Spleen (tissue), 11 donors: Measurements from ENCODE around the gene SLC29A1. TPM values are rescaled to one million over a fixed set of nuclear protein-coding genes. Genes with fewer than 3 reads are reported as not detected.

Experiments used
- DNase-seq: peaks from one replicate; pipeline ENCODE4 v3.0.0-alpha.2; 2020
- H3K27ac ChIP-seq, 8 donors: fragments of 200-600 bp; sonication (generic) in 7 of 8; 1 replicate in 4 of 8; 2 replicates in 4 of 8; pipeline versions ENCODE4 v1.5.0 to v1.8.0; 2016 to 2021; ENCODE audit warnings: inconsistent platforms in 4 of 8, mild to moderate bottlenecking in 4 of 8, moderate library complexity in 1 of 8
- H3K27me3 ChIP-seq, 7 donors: fragments of 200-600 bp; sonication (generic) in 6 of 7; replicated peaks in 1 of 7; 1 replicate in 4 of 7; 2 replicates in 3 of 7; pipeline versions ENCODE4 v1.5.0 to v1.8.0; 2016 to 2021; ENCODE audit warnings: inconsistent platforms in 3 of 7, mild to moderate bottlenecking in 1 of 7
- H3K36me3 ChIP-seq, 6 donors: fragments of 200-600 bp; sonication (generic) in 5 of 6; 1 replicate in 4 of 6; 2 replicates in 2 of 6; pipeline versions ENCODE4 v1.5.0 to v1.8.0; 2016 to 2021; ENCODE audit warnings: inconsistent platforms in 2 of 6
- H3K4me1 ChIP-seq, 6 donors: fragments of 200-600 bp; sonication (generic) in 5 of 6; 1 replicate in 3 of 6; 2 replicates in 3 of 6; pipeline versions ENCODE4 v1.5.0 to v1.8.0; 2016 to 2021; ENCODE audit warnings: inconsistent platforms in 3 of 6
- H3K4me3 ChIP-seq, 8 donors: fragments of 200-600 bp; sonication (generic) in 7 of 8; 1 replicate in 4 of 8; 2 replicates in 4 of 8; pipeline versions ENCODE4 v1.5.0 to v1.8.0; 2016 to 2021; ENCODE audit warnings: inconsistent platforms in 4 of 8, mild to moderate bottlenecking in 4 of 8, moderate library complexity in 2 of 8
- H3K9me3 ChIP-seq, 8 donors: fragments of 200-600 bp; sonication (generic) in 7 of 8; 1 replicate in 4 of 8; 2 replicates in 4 of 8; pipeline versions ENCODE4 v1.5.0 to v1.8.0; 2016 to 2021; ENCODE audit warnings: inconsistent platforms in 4 of 8
- CTCF ChIP-seq, 11 experiments: fragments of 200-600 bp in 7 of 11; fragments of 450-650 bp in 4 of 11; sonication (generic) in 4 of 11; IDR thresholded peaks in 8 of 11; conservative IDR thresholded peaks in 3 of 11; 1 replicate in 7 of 11; 2 replicates in 4 of 11; pipeline versions ENCODE4 v1.4.0 to v1.8.0; 2016 to 2021; ENCODE audit warnings: antibody characterized with exemption in 11 of 11, inconsistent platforms in 4 of 11, mild to moderate bottlenecking in 1 of 11
- POLR2A ChIP-seq, 3 donors: fragments of 450-650 bp; IDR thresholded peaks; one replicate each; pipeline ENCODE4 v1.5.1; 2017; ENCODE audit warnings: antibody characterized with exemption in 3 of 3, mild to moderate bottlenecking in 1 of 3
- POLR2AphosphoS5 ChIP-seq, 3 donors: sonication (generic); formaldehyde crosslinking; IDR thresholded peaks; one replicate each; pipeline ENCODE4 v1.5.1; 2017; ENCODE audit warnings: antibody characterized with exemption in 3 of 3
- WGBS, 5 donors: extraction: QIAGEN DNeasy Blood & Tissue Kit in 3 of 5; methylation state at CpG; one replicate each; pipeline versions ENCODE4 v1.1.5 to v1.1.7; 2013 to 2018; 5-methylcytosine and 5-hydroxymethylcytosine counted together
- intact Hi-C: fragments of 100-400 bp; cut with DNase I; formaldehyde crosslinking; loops from one replicate; pipeline ENCODE4 v1.15.0; 2023; ENCODE audit warnings: low total_unique reads
- polyA plus RNA-seq, 3 donors: library from polyadenylated mRNA; stranded (reverse); fragments of 200-250 nt; gene quantifications; one replicate each; pipeline ENCODE4 v1.2.1, GENCODE V29; 2013
- small RNA-seq, 4 donors: library from RNA; depleted of rRNA; stranded (forward); fragments of <200 nt; gene quantifications; one replicate each; pipeline ENCODE3, GENCODE V24; 2016
- total RNA-seq, 7 donors: library from RNA; depleted of rRNA in 3 of 7; stranded (reverse); fragments of >200 nt in 3 of 7; fragmentation: NEBNext Ultra II Directional in 4 of 7; extraction: Animal tissue kit (Norgen Biotek cat#: 25700) in 4 of 7; gene quantifications; one replicate each; pipeline versions ENCODE4 v1.1.0 to v1.2.1, GENCODE V29; 2016 to 2021
- donor health status: healthy with polysubstance abuse.
- donor health status: DM: no; HTN: no; CAD: no; lungs with moderate emphysema.
- donor health status: DM: no; HTN: no; CAD: no.
- donor health status: Bipolar disorder and iron deficiency.
- donor health status: healthy.
- donor health status: DM: no; HTN: no; CAD: no.
- donor health status: DM: yes; HTN: yes; CAD: no.

SLC29A1 gene
- total and polyA plus RNA-seq, 10 donors = 8.5 to 49.4 (median 30.4) TPM

DNA sequence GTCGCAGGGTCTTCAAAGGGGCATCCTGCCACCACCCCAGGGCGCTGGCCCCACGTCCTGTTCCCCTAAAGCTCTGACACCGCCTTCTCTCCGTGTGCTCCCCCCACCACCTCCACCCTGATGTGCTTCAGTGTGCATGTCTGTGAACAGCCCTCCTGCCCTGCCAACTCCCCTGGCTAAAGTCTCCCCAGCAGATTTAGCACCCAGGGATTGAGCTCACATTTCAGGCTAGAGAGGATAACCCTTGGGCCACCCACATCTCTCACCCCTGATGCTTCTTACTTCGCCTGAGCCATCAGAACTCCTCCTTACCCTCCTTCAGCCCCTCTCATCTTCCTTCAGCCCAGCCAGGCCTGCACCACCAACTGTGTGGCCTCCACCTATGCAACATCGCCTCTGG is 54.4 kb downstream of the SLC29A1 start:
- DNase-seq = no peak
- intact Hi-C loops = no loop called here
- no peak overlapping the region for H3K4me3 ChIP-seq

DNA sequence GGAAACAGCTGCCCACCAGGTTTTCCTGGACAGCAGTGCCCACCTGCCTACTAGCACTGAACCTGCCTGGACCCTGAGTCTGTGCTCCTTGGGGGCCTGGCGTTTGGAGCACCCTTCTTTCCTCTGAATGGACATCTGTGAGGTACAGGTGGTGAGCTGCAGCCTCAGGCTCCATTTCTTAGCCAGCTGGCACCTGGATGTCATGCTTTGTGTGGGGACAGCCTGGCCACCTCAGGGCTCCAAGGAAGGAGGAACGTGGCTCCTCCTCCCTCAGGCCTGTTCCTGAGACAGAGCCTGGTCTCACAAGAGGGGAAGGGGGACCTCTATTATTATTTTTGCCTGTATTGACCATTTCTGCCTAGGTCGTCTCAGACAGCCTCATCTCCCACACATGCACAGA is 54.9 kb downstream of the SLC29A1 start:
- TF ChIP-seq CTCF (IDR thresholded peaks at IDR 0.05 in 8 of 11, conservative IDR thresholded peaks at IDR 0.05 in 3 of 11) (no peak), POLR2A (IDR thresholded peaks at IDR 0.05) (no peak), POLR2AphosphoS5 (IDR thresholded peaks at IDR 0.05) (no peak)
- no peaks in the 10 kb centered on the region for H3K36me3 ChIP-seq
- H3K9me3 ChIP-seq = no peaks in the 10 kb centered on the region
- 55 to 77% (median 60%) methylated on average over 3 of the region's 3 CpGs for WGBS, 5 donors
- H3K4me1 ChIP-seq = peaks cover 0 to 16% (median 12%) of the 10 kb centered on the region in 6 donors
- peaks cover 0 to 76% (median 33%) of the 10 kb centered on the region in 7 donors for H3K27me3 ChIP-seq
- H3K4me3 ChIP-seq = no peak overlapping the region
- H3K27ac ChIP-seq = no peak overlapping the region
- intact Hi-C loops = no loop called here
- no peak for DNase-seq

More for the DNA sequence above, 54.4 kb downstream of the SLC29A1 start:
- Histone ChIP-seq H3K27ac (no peak overlapping the region), H3K4me1 (peaks cover 0 to 16% (median 12%) of the 10 kb centered on the region in 6 donors), H3K27me3 (peaks cover 0 to 82% (median 39%) of the 10 kb centered on the region in 7 donors), H3K36me3 (no peaks in the 10 kb centered on the region), H3K9me3 (no peaks in the 10 kb centered on the region)
- TF ChIP-seq POLR2AphosphoS5 (IDR thresholded peaks at IDR 0.05) = no peak
- no peak for TF ChIP-seq POLR2A (IDR thresholded peaks at IDR 0.05)
- no peak for TF ChIP-seq CTCF (IDR thresholded peaks at IDR 0.05 in 8 of 11, conservative IDR thresholded peaks at IDR 0.05 in 3 of 11)
- WGBS, 5 donors = 77 to 88% (median 79%) methylated on average over 7 of the region's 7 CpGs

DNA sequence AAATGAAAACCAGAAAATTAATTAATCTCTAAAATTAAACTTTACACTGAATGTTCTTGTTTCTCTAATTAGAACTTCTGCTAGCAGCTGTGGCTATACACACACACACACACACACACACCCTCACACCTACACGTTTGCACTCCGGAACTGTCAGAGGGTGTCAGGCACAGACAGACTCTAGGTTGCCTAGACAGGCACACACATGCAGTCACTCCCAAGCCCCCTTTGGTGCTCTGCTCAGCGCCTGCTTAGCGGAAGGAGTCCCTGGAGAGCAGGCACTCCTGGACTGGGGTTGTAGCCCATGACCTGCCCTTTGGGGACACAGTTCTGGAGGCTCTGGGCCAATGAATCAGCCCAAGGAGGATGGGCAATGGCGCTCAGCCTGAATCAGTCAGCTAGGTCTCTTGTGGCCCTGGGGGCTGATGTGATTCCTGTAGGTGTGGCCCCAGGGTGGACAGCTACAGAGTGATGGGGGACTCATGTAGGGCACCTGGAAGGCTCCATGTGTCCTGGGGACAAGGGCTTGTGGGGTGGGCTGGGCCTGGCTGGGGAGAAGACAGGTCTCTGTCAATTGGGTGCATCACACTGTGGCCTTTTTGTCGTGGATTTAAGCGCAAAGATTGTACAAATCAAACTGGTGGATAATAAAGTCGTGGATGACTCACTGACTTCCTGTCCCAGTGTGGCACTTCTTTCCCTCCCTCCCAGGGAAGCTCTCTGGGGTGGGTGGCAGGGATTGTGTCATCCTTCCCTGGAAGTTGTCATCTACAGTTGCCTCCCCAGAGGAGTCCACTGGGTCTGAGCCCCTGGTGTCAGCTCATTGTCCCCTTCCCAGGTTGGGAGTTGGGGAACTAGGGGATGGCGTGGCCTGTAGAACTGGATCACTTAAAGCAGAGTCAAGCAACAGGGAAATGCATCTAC is 55.6 kb downstream of the SLC29A1 start:
- Histone ChIP-seq H3K9me3 (no peaks in the 10 kb centered on the region), H3K36me3 (no peaks in the 10 kb centered on the region), H3K4me3 (no peak overlapping the region), H3K27me3 (peaks cover 0 to 70% (median 32%) of the 10 kb centered on the region in 7 donors), H3K27ac (no peak overlapping the region), H3K4me1 (peaks cover 0 to 18% (median 12%) of the 10 kb centered on the region in 6 donors)
- intact Hi-C loops = no loop called here
- no peak for DNase-seq
- WGBS, 5 donors = 58 to 73% (median 66%) methylated on average over 8 to 9 of the region's 9 CpGs
- no peak for TF ChIP-seq CTCF (IDR thresholded peaks at IDR 0.05 in 8 of 11, conservative IDR thresholded peaks at IDR 0.05 in 3 of 11)
- no peak for TF ChIP-seq POLR2A (IDR thresholded peaks at IDR 0.05)
- TF ChIP-seq POLR2AphosphoS5 (IDR thresholded peaks at IDR 0.05) = no peak

Small RNAs within 50 kb of the gene (small RNA-seq; reads per million reads assigned to genes)
- gene RN7SL811P = 0 reads per million in 4 donors

Other genes with a start within 250 kb of the SLC29A1 start
- 10 to 100 TPM; 20.2 to 31.7 (median 23.8) TPM for gene MRPL14, start 96.1 kb upstream of the SLC29A1 start, total RNA-seq
- 10 to 100 TPM; 34.8 to 55.3 (median 41.4) TPM for gene MRPL14, start 96.1 kb upstream of the SLC29A1 start, polyA plus RNA-seq
- 10 to 100 TPM; 12.3 to 24.8 (median 19.4) TPM for gene TMEM63B, start 96.0 kb upstream of the SLC29A1 start, total RNA-seq
- gene TMEM63B, start 96.0 kb upstream of the SLC29A1 start, polyA plus RNA-seq = 1 to 10 TPM; 2.8 to 8.5 (median 3.5) TPM
- under 1 TPM in 4 of 7 donors, not detected in 3; 0.13 to 0.26 (median 0.20) TPM for gene CAPN11, start 64.8 kb upstream of the SLC29A1 start, total RNA-seq
- gene CAPN11, start 64.8 kb upstream of the SLC29A1 start, polyA plus RNA-seq = under 1 TPM; 0.12 to 0.19 (median 0.17) TPM
- 1 to 10 TPM in 3 of 7 donors, under 1 TPM in 3, not detected in 1; 0.34 to 1.5 (median 0.87) TPM for gene MYMX, start 6.7 kb upstream of the SLC29A1 start, total RNA-seq
- 1 to 10 TPM in 1 of 3 donors, under 1 TPM in 1, not detected in 1; 0.42 to 1.4 TPM for gene MYMX, start 6.7 kb upstream of the SLC29A1 start, polyA plus RNA-seq
- gene HSP90AB1, start 23.5 kb downstream of the SLC29A1 start, total RNA-seq = 100 to 1,000 TPM; 372 to 546 (median 415) TPM
- 100 to 1,000 TPM; 196 to 330 (median 302) TPM for gene HSP90AB1, start 23.5 kb downstream of the SLC29A1 start, polyA plus RNA-seq
- 10 to 100 TPM; 22.4 to 30.4 (median 27.9) TPM for gene SLC35B2, start 33.9 kb downstream of the SLC29A1 start, total RNA-seq
- gene SLC35B2, start 33.9 kb downstream of the SLC29A1 start, polyA plus RNA-seq = 10 to 100 TPM; 17.6 to 22.0 (median 21.7) TPM
- 10 to 100 TPM; 32.2 to 89.7 (median 60.7) TPM for gene NFKBIE, start 42.0 kb downstream of the SLC29A1 start, total RNA-seq
- 10 to 100 TPM; 41.3 to 49.8 (median 42.3) TPM for gene NFKBIE, start 42.0 kb downstream of the SLC29A1 start, polyA plus RNA-seq
- under 1 TPM in 1 of 7 donors, not detected in 6; 0.17 TPM for gene TMEM151B, start 46.9 kb downstream of the SLC29A1 start, total RNA-seq
- under 1 TPM in 2 of 3 donors, not detected in 1; 0.03 to 0.11 TPM for gene TMEM151B, start 46.9 kb downstream of the SLC29A1 start, polyA plus RNA-seq
- 10 to 100 TPM; 11.0 to 16.8 (median 14.6) TPM for gene AARS2, start 89.8 kb downstream of the SLC29A1 start, total RNA-seq
- 1 to 10 TPM; 3.5 to 6.7 (median 3.7) TPM for gene AARS2, start 89.8 kb downstream of the SLC29A1 start, polyA plus RNA-seq
- gene SPATS1, start 119.1 kb downstream of the SLC29A1 start, total RNA-seq = not detected
- not detected for gene SPATS1, start 119.1 kb downstream of the SLC29A1 start, polyA plus RNA-seq
- gene CDC5L, start 164.1 kb downstream of the SLC29A1 start, total RNA-seq = 10 to 100 TPM; 17.4 to 20.3 (median 18.6) TPM
- gene CDC5L, start 164.1 kb downstream of the SLC29A1 start, polyA plus RNA-seq = 1 to 10 TPM; 5.3 to 8.0 (median 7.4) TPM